Nephron (organoid): Measurements from ENCODE around the gene ZNF503.

Experiments
- H3K27ac Mint-ChIP-seq, 3 experiments: 2 replicates each; pipeline ENCODE4 v1.8.0; 2020; ENCODE audit warnings: mixed read lengths in 3 of 3, mild to moderate bottlenecking in 2 of 3, moderate library complexity in 1 of 3
- H3K27me3 Mint-ChIP-seq: 2 replicates; pipeline ENCODE4 v1.8.0; 2021; ENCODE audit warnings: low read depth, mild to moderate bottlenecking, moderate library complexity, mixed read lengths
- H3K36me3 Mint-ChIP-seq: 2 replicates; pipeline ENCODE4 v1.8.0; 2020; ENCODE audit warnings: low read depth, mixed read lengths
- H3K4me1 Mint-ChIP-seq: 2 replicates; pipeline ENCODE4 v1.8.0; 2020; ENCODE audit warnings: mixed read lengths
- H3K4me3 Mint-ChIP-seq, 3 experiments: 2 replicates each; pipeline ENCODE4 v1.8.0; 2020; ENCODE audit warnings: mild to moderate bottlenecking in 3 of 3, mixed read lengths in 3 of 3, moderate library complexity in 2 of 3
- H3K9me3 Mint-ChIP-seq: 2 replicates; pipeline ENCODE4 v1.8.0; 2020; ENCODE audit warnings: mixed read lengths
- CTCF ChIP-seq, 3 experiments: fragments of 200-600 bp; sonication (generic); IDR thresholded peaks; one replicate each; pipeline ENCODE4 v1.5.0; 2021; ENCODE audit warnings: antibody characterized with exemption in 3 of 3; ENCODE audit not compliant: unreplicated experiment in 3 of 3

The ZNF503 gene

GRCh38 chr10:75403144-75403938 is 1.8 kb upstream of the ZNF503 start:
- peaks cover 15% of the 10 kb centered on the region for H3K36me3 Mint-ChIP-seq
- H3K27me3 Mint-ChIP-seq = peaks cover 32% of the 10 kb centered on the region
- peaks cover 26% of the 10 kb centered on the region for H3K4me1 Mint-ChIP-seq
- peak overlapping the region; percentile 90 to 96 (median 92) for H3K27ac Mint-ChIP-seq
- TF ChIP-seq CTCF (IDR thresholded peaks at IDR 0.05; ENCODE audit: unreplicated experiment in 3 of 3) = no peak
- no peaks in the 10 kb centered on the region for H3K9me3 Mint-ChIP-seq
- peak overlapping the region; percentile 87 to 94 (median 92) for H3K4me3 Mint-ChIP-seq

GRCh38 chr10:75402486-75403143 is 1.1 kb upstream of the ZNF503 start:
- TF ChIP-seq CTCF (IDR thresholded peaks at IDR 0.05; ENCODE audit: unreplicated experiment in 3 of 3) = no peak
- H3K4me1 Mint-ChIP-seq = peaks cover 32% of the 10 kb centered on the region
- H3K9me3 Mint-ChIP-seq = no peaks in the 10 kb centered on the region
- H3K4me3 Mint-ChIP-seq = peak overlapping the region; percentile 87 to 94 (median 92)
- H3K27me3 Mint-ChIP-seq = peaks cover 33% of the 10 kb centered on the region
- peak overlapping the region; percentile 90 to 96 (median 92) for H3K27ac Mint-ChIP-seq
- peaks cover 22% of the 10 kb centered on the region for H3K36me3 Mint-ChIP-seq

GRCh38 chr10:75400771-75401568 is 594 bp downstream of the ZNF503 start:
- H3K9me3 Mint-ChIP-seq = no peaks in the 10 kb centered on the region
- H3K4me3 Mint-ChIP-seq = peak overlapping the region; percentile 87 to 100 (median 100)
- H3K4me1 Mint-ChIP-seq = peaks cover 22% of the 10 kb centered on the region
- peaks cover 20% of the 10 kb centered on the region for H3K27me3 Mint-ChIP-seq
- no peak for TF ChIP-seq CTCF (IDR thresholded peaks at IDR 0.05; ENCODE audit: unreplicated experiment in 3 of 3)
- H3K36me3 Mint-ChIP-seq = peaks cover 26% of the 10 kb centered on the region
- H3K27ac Mint-ChIP-seq = peak overlapping the region; percentile 96 to 99 (median 98)

GRCh38 chr10:75400163-75400770 is 1.3 kb downstream of the ZNF503 start:
- Mint-ChIP-seq H3K27ac (peak overlapping the region; percentile 96 to 99 (median 98)), H3K4me3 (peak overlapping the region; percentile 87 to 100 (median 100)), H3K9me3 (no peaks in the 10 kb centered on the region), H3K4me1 (peaks cover 16% of the 10 kb centered on the region), H3K36me3 (peaks cover 26% of the 10 kb centered on the region), H3K27me3 (peaks cover 18% of the 10 kb centered on the region)
- peak in 1 of 3 experiments; percentile 6 for TF ChIP-seq CTCF (IDR thresholded peaks at IDR 0.05; ENCODE audit: unreplicated experiment in 3 of 3)

GRCh38 chr10:75399461-75400162 is 2.0 kb downstream of the ZNF503 start:
- no peaks in the 10 kb centered on the region for H3K9me3 Mint-ChIP-seq
- TF ChIP-seq CTCF (IDR thresholded peaks at IDR 0.05; ENCODE audit: unreplicated experiment in 3 of 3) = peak; percentile 55 to 68 (median 64)
- peaks cover 22% of the 10 kb centered on the region for H3K4me1 Mint-ChIP-seq

More at GRCh38 chr10:75399461-75400162, 2.0 kb downstream of the ZNF503 start:
- Mint-ChIP-seq H3K27ac (peak overlapping the region; percentile 96 to 99 (median 98)), H3K4me3 (peak overlapping the region; percentile 87 to 100 (median 100)), H3K36me3 (peaks cover 32% of the 10 kb centered on the region), H3K27me3 (peaks cover 19% of the 10 kb centered on the region)
